Activated T-cell treated with anti-CD3 and anti-CD28 coated beads for 1 hour (primary cell): ENCODE data around the gene PIK3R2.
A peak's percentile ranks its signal among the peaks of the same experiment; 100 is the strongest.
"Not testable (repeated sequence)": the region's sequence is repeated elsewhere in the genome, so short reads cannot be mapped to it uniquely, and the experiment has no call there.

Source experiments
- DNase-seq: peaks from one replicate; pipeline ENCODE4 v3.0.0-alpha.2; 2020; ENCODE audit warnings: low read depth

The PIK3R2 gene

DNA sequence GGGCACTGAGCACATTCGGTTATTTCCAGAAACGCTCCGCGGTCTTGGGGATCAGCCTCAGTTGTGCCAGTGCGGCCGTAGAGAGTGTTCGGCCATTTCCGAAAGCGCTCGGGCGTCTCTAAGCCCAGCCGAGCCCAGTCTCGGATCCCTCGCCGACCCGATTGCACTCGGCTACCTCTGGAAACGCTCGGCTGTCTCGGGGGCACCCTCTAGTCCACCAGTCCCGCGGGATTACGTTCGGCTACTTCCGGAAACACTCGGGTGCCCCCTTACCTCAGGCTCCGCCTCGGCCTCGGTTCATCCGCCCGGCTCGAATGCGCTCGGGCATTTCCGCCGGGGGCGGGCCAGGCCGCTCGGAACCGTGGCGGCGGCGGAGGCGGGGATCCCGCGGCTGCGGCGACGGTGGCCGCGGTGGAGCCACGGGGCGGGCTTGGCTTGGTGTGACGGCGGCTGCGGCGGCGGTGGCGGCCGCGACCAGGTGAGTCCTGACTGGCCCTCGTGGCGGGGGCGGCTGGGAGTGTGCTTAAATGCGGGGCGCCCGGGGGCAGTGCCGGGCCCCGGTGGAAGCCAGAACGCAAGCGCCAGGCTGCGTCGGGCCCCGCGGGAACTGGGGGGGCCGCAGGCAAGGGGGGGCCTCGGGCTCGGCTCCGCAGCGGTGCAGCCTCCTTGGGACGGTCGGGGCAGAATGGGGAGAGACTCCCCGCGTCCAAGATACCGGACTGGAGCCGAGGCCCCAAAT lies at the start of gene PIK3R2:
TSS of gene PIK3R2 (plus strand) at position 347 of the 739 bp plus-strand sequence. CDS start 2,717 bp downstream, outside the sequence.
- peak; percentile 99 for DNase-seq

DNA sequence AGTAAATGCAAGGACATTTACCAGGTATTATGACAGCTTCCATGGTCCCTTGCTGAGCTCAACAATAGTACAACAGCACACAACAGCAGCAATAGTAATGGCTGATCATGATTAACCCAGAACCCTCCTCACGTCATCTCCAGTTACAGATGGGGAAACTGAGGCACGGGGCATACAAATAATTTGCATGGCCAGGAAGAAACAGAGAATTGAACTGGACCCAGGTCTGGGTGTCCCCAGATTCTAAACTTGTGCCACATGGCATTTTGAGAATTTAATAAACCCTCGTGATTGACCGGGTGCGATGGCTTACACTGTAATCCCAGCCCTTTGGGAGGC lies 48.2 kb upstream of the PIK3R2 start:
- no peak for DNase-seq

DNA sequence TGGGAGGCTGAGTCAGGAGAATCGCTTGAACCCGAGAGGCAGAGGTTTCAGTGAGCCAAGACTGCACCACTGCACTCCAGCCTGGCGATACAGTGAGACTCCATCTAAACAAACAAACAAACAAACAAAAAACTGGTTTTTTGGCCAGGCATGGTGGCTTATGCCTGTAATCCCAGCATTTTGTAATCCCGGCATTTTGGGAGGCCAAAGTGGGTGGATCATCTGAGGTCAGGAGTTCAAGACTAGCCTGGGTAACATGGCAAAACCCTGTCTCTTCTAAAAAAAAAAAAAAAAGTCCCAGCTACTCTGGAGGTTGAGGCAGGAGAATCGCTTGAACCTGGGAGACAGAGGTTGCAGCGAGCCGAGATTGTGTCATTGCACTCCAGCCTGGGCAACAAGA lies 47.7 kb upstream of the PIK3R2 start:
- not testable (repeated sequence) for DNase-seq

- no peak for DNase-seq
Measured at GRCh38 chr19:18107235-18107634, 45.7 kb upstream of the PIK3R2 start.

- no peak for DNase-seq
Measured at GRCh38 chr19:18108897-18109296, 44.1 kb upstream of the PIK3R2 start.

- no peak for DNase-seq
Measured at GRCh38 chr19:18109341-18109732, 43.6 kb upstream of the PIK3R2 start.

- DNase-seq: peak; percentile 33
Measured at GRCh38 chr19:18109733-18110608, 43.0 kb upstream of the PIK3R2 start.

- DNase-seq: no peak
Measured at GRCh38 chr19:18110609-18111232, 42.2 kb upstream of the PIK3R2 start.

- peak; percentile 83 for DNase-seq
Measured at GRCh38 chr19:18112989-18113478, 39.9 kb upstream of the PIK3R2 start.

DNA sequence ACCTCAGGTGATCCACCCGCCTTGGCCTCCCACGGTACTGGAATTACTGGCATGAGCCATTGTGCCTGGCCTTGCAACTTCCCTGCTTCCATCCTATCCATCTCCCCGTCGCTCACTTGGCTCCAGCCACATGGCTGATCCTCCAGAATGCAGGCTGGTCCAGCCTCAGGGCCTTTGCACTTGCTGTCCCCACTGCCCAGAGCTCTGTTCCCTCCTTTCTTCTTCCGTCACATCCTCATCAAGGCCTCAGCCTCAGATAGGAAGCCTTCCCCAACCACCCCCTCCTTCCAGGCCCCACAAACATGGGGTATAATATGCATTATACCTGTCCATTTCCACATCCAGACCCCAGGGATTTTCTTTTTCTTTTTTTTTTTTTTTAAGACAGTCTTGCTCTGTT lies 39.1 kb upstream of the PIK3R2 start:
- no peak for DNase-seq

DNA sequence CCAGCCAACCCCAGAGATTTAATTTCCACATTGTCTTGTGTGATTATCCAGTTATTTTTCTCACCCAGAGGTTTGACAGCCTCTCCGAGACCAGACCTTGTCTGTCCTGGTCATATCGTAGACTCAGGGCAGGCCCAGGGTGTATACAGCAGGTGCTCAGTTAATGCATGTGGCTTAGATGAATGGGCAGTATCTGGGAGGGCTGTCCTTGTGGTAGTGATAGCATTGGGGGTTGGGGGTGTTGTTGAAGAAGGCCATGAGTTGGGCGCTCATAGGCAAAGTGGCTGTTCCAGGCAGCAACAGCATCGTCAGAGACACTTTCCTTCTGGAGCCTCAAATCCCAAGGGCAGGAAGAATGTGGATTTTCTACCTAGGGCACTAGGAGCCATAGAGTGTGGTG lies 38.5 kb upstream of the PIK3R2 start:
- no peak for DNase-seq

GRCh38 chr19:18117364-18117691 lies 35.6 kb upstream of the PIK3R2 start:
- no peak for DNase-seq

- DNase-seq: peak; percentile 93
Measured at GRCh38 chr19:18117692-18118378, 35.1 kb upstream of the PIK3R2 start.

DNA sequence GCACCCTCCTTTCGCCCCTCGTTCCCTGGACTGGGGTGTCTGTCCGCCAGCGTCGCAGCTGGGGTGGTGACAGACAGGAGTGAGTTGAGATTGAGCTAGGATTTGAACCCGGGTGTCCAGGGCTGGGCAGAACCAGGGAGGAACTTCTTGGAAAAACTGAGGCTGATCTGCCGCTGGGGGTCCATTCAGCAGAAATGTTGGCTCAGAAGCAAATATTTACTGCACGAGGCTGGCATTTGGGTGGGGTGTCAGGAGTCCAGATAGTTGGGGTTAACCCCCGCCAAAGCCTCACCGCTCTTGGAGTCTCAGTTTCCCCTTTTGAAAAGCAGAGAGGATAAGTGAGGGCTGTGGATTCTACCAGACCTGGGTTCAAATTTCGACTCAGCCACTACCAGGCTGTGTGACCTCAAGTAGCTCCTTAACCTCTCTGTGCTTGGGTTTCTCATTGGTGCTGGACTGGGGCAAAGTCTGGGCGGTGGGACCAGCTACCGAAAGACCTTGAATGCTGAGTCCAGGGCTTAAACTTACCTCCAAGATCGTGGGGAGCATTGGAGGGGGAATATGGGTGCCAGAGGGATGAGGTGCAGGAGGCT lies 34.4 kb upstream of the PIK3R2 start:
- DNase-seq: no peak

GRCh38 chr19:18119013-18119716 lies 33.8 kb upstream of the PIK3R2 start:
- peak; percentile 31 for DNase-seq

GRCh38 chr19:18119717-18120105 lies 33.3 kb upstream of the PIK3R2 start:
- peak; percentile 48 for DNase-seq

DNA sequence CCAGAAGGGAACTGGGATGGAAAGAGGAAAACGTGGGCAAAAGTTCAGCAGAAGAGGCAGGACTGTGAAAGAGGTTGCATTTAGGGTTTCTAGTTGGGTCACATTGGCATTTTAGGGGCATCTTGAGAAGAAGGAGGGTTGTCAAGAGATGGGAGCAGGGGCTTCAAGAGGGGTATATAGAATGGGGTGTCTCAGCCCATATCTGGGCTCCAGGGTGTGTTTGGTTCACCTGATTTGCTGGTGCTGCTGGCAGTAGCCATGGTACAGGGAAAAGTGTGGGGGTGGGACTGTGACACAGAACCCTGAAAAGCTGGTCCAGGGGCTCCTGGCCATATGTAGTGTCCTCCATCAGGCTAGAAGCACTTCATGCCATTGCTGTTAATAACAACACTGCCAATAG lies 32.8 kb upstream of the PIK3R2 start:
- no peak for DNase-seq

DNA sequence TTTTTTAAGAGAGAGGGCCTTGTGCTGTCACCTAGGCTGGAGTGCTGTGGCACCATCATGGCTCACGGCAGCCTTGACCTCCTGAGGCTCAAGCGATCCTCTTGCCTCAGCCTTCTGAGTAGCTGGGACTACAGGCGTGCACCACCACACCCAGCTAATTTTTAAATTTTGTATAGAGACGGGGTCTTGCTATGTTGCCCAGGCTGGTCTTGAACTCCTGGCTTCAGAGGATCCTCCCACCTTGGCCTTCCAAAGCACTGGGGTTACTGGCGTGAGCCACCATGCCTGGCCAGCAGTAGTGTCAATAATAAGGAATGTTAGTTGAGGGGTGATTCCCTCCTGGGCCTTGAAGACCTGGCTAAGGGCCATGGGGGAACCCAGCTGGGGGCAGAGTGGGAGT lies 31.8 kb upstream of the PIK3R2 start:
- no peak for DNase-seq

- no peak for DNase-seq
Measured at GRCh38 chr19:18122424-18122823, 30.5 kb upstream of the PIK3R2 start.

- no peak for DNase-seq
Measured at GRCh38 chr19:18122860-18123795, 29.8 kb upstream of the PIK3R2 start.
